VCaP (cell line): ENCODE measurements around the gene KNOP1.

ENCODE experiments used
- H3K27ac ChIP-seq: fragments of 450-650 bp; 2 replicates; pipeline ENCODE4 v1.5.1; 2017
- TF ChIP-seq, protein P1 (sequence below): fragments of 450-650 bp; conservative IDR thresholded peaks from 2 replicates; pipeline ENCODE4 v1.5.1; 2017; ENCODE audit warnings: mild to moderate bottlenecking, moderate library complexity

Gene KNOP1

DNA sequence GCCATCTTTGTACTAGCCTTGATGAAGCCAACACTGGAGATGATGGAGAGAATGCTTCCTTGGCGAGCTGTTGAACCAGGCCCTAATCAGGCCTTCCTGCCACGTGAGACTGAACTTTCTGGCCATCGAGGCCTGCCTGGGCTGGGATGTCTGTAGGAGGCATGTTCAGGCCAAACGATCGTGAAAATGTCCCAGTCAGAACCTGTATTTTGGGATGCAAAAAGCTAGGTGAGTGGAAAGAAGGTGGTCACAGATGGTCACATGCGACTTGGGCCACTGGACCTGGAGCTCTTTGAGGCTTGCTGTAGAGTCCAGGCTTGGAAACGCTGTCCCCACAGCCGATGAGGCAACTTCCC lies 12.9 kb downstream of the KNOP1 start:
- no peak overlapping the region for H3K27ac ChIP-seq
- TF ChIP-seq, protein P1, sequence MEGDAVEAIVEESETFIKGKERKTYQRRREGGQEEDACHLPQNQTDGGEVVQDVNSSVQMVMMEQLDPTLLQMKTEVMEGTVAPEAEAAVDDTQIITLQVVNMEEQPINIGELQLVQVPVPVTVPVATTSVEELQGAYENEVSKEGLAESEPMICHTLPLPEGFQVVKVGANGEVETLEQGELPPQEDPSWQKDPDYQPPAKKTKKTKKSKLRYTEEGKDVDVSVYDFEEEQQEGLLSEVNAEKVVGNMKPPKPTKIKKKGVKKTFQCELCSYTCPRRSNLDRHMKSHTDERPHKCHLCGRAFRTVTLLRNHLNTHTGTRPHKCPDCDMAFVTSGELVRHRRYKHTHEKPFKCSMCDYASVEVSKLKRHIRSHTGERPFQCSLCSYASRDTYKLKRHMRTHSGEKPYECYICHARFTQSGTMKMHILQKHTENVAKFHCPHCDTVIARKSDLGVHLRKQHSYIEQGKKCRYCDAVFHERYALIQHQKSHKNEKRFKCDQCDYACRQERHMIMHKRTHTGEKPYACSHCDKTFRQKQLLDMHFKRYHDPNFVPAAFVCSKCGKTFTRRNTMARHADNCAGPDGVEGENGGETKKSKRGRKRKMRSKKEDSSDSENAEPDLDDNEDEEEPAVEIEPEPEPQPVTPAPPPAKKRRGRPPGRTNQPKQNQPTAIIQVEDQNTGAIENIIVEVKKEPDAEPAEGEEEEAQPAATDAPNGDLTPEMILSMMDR = no peak

DNA sequence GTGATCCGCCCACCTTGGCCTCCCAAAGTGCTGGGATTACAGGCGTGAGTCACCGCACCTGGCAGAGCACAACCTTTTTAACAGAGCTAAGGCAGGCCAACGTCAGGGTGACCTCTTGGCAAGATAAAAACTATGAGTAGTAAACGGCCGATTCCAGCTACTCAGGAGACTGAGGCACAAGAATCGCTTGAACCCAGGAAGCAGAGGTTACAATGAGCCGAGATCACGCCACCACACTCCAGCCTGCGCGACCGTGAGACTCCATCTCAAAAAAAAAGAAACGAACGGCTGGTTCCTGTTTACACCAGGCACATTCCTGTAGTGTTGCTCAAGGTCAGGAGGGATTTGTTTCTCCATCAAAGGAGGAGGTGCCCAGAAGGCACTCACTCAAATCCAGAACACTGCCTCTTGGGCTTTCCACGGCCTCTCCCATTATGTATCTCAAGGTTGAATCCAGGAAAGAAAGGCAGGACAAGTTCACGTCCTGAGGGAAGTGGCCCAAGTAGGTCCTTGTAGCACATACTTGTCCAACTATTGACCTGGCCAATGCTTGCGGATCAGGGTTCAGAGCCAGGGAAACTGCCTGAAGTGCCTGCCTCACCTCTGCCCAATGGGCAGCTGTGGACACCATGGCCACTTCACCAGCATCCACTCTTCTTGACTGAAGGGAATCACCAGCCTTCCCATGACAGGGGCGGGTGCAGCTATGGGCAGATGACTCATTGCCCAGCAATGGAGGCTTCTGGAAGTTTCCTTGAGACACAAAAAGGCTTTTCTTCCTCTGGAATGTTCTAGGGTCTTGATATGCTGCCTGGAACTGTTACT lies 13.5 kb downstream of the KNOP1 start:
- TF ChIP-seq, protein P1 = no peak
- H3K27ac ChIP-seq = no peak overlapping the region

DNA sequence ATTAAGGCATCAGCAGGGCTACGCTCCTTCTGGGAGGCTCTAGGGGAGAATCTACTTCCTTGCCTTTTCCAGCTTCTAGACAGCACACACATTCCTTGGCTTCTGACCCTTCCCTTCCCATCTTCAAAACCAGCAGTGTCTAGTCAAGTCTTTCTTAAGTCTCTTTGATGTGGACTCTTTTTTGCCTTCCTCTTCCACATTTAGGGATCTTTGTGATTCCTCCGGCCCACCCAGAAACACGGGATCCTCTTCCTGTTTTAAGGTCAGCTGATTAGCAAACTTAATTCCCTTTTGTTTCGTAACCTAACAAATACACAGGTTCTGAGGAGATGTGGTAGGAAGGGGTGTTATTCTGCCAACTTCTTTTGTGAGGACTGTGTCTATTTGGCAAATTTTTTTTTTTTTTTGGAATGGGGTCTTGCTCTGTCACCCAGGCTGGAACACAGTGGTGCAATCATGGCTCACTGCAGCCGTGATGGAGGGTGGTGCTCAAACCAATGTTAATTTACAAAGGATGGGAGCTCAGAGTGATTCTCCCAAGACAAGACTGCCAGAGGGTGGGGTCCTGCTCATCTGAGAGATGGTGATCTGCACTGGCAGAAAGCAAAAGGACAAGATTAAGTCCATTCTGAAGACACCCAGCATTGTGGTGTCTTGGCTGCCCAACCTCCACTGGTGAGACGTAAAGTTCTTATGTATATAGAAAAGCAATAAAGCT lies 14.7 kb downstream of the KNOP1 start:
- TF ChIP-seq, protein P1 = no peak
- H3K27ac ChIP-seq = no peak overlapping the region

DNA sequence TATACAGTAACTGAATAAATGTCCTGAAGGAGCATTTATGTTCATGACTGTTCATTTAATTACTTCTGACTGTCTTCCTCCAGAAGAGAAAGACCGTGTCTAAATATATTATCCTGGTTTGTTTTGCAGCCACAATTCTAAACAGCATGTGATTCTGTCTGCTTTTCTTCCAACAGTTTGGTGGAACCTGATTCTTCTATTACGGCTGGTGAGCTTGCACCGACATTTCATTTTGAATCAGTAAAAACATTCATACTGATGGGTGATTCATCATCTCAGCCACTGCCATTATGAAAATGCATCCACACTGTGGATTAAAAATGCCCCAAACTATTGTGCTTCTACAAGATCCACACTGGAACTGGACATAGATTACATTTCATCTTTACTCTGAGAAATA lies 16.9 kb downstream of the KNOP1 start:
- H3K27ac ChIP-seq = no peak overlapping the region
- TF ChIP-seq, protein P1 = no peak

DNA sequence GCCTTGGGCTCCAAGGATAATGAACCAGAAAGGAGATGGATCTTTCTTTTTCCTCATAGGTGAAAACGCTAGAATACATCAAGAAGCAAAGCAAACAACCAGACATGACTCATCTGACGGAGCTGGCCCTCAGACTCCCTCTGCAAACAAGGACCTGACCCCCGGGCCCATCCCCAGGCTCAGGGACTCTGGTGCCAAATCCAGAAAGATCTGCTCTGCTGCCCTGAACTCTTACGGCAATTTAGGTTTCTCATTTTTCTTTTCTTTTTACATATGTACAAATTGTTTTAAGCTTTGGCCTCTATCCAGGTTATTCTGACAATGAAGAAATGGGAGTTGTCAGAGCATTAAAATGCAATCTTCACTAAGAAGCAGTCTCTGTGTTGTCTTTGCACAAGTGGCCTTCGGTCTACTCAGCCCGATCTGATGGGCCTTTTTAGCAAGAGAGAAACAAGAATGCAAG lies 17.7 kb downstream of the KNOP1 start:
- TF ChIP-seq, protein P1 = no peak
- no peak overlapping the region; the same call in 1 of the 2 replicates for H3K27ac ChIP-seq

DNA sequence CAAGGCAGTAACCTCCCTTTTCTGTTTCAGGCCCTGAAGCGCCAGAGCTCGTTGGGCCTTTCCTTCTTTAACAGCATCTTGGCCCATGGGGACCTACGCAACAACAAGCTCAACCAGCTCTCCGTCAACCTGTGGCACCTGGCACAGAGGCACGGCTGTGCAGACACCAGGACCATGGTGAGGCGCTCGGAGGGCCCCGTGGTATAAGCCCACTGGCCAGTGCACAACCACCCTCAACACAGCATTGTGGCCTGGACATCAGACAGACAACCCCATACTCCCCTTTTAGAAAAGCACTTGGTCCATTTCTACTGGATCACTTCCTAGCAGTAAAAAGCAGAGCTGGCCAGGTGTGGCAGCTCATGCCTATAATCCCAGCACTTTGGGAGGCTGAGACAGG lies 18.6 kb downstream of the KNOP1 start:
- TF ChIP-seq, protein P1 = no peak
- no peak overlapping the region for H3K27ac ChIP-seq
